ENCODE measurements around the gene UCP1. TPM values are rescaled to one million over a fixed set of nuclear protein-coding genes. Genes with fewer than 3 reads are reported as not detected.

Gene UCP1
- total RNA-seq, 2 experiments from 2014 or later = not detected

- ATAC-seq (ENCODE audit: poor library complexity) (no peak), DNase-seq (no peak)
- Histone ChIP-seq H3K9me3 (ENCODE audit: control insufficient read depth in 1 of 2, insufficient read depth in 1 of 2, low read length in 2 of 2) (no peaks in the 10 kb centered on the region), H3K4me3 (ENCODE audit: low read length) (no peak overlapping the region), H3K4me1 (ENCODE audit: insufficient read depth, low read length) (no peaks in the 10 kb centered on the region), H3K36me3 (ENCODE audit: insufficient read depth, low read length) (no peaks in the 10 kb centered on the region), H3K27ac (ENCODE audit: low read depth in 1 of 2, low read length in 2 of 2) (no peak overlapping the region), H3K27me3 (ENCODE audit: control insufficient read depth in 1 of 2, insufficient read depth in 2 of 2, low read length in 2 of 2) (no peaks in the 10 kb centered on the region)
- Mint-ChIP-seq H3K4me3 (no peak overlapping the region), H3K9me3 (no peaks in the 10 kb centered on the region), H3K36me3 (ENCODE audit: low read depth) (no peaks in the 10 kb centered on the region), H3K27me3 (peaks cover 6% of the 10 kb centered on the region), H3K27ac (no peak overlapping the region), H3K4me1 (ENCODE audit: low read depth) (no peaks in the 10 kb centered on the region)
- intact Hi-C loops (cut with DNase I, micrococcal nuclease) = no loop called here
- no peak for TF ChIP-seq CTCF (IDR thresholded peaks at IDR 0.05)
- POLR2A ChIA-PET = no interaction called here
- CTCF ChIA-PET = no interaction called here
Measured at GRCh38 chr4:140612357-140612756, 43.6 kb upstream of the UCP1 start.

- Mint-ChIP-seq H3K36me3 (ENCODE audit: low read depth) (no peaks in the 10 kb centered on the region), H3K27ac (no peak overlapping the region), H3K9me3 (no peaks in the 10 kb centered on the region), H3K27me3 (peaks cover 8% of the 10 kb centered on the region), H3K4me3 (no peak overlapping the region), H3K4me1 (ENCODE audit: low read depth) (no peaks in the 10 kb centered on the region)
- DNase-seq = no peak
- intact Hi-C loops (cut with DNase I, micrococcal nuclease) = no loop called here
- Histone ChIP-seq H3K27ac (ENCODE audit: low read depth in 1 of 2, low read length in 2 of 2) (no peak overlapping the region), H3K4me1 (ENCODE audit: insufficient read depth, low read length) (no peaks in the 10 kb centered on the region), H3K9me3 (ENCODE audit: control insufficient read depth in 1 of 2, insufficient read depth in 1 of 2, low read length in 2 of 2) (no peaks in the 10 kb centered on the region), H3K27me3 (ENCODE audit: control insufficient read depth in 1 of 2, insufficient read depth in 2 of 2, low read length in 2 of 2) (no peaks in the 10 kb centered on the region), H3K4me3 (ENCODE audit: low read length) (no peak overlapping the region), H3K36me3 (ENCODE audit: insufficient read depth, low read length) (no peaks in the 10 kb centered on the region)
- ChIA-PET POLR2A (no interaction called here), CTCF (no interaction called here)
- ATAC-seq (ENCODE audit: poor library complexity) = no peak
- no peak for TF ChIP-seq CTCF (IDR thresholded peaks at IDR 0.05)
Measured at GRCh38 chr4:140611854-140612253, 43.1 kb upstream of the UCP1 start.

GRCh38 chr4:140609548-140610425 is 41.0 kb upstream of the UCP1 start:
- CTCF ChIA-PET = no interaction called here
- no peak overlapping the region for H3K4me3 ChIP-seq (ENCODE audit: low read length)
- POLR2A ChIA-PET = no interaction called here
- no peak overlapping the region for H3K27ac ChIP-seq (ENCODE audit: low read depth in 1 of 2, low read length in 2 of 2)
- Mint-ChIP-seq H3K27me3 (peaks cover 8% of the 10 kb centered on the region), H3K4me3 (no peak overlapping the region), H3K27ac (no peak overlapping the region), H3K9me3 (no peaks in the 10 kb centered on the region), H3K36me3 (ENCODE audit: low read depth) (no peaks in the 10 kb centered on the region), H3K4me1 (ENCODE audit: low read depth) (no peaks in the 10 kb centered on the region)
- peak; percentile 49 for TF ChIP-seq CTCF (IDR thresholded peaks at IDR 0.05)
- intact Hi-C loops (cut with DNase I, micrococcal nuclease) = loop anchor here in 1 of 2 experiments (2.0 kb wide), 1 partner anchor 249 kb away; no protein-coding TSS in a partner anchor
- H3K4me1 ChIP-seq (ENCODE audit: insufficient read depth, low read length) = no peaks in the 10 kb centered on the region
- DNase-seq (peak in 3 of 14 experiments; percentile 24 to 43 (median 32)), ATAC-seq (ENCODE audit: poor library complexity) (no peak)
- H3K27me3 ChIP-seq (ENCODE audit: control insufficient read depth in 1 of 2, insufficient read depth in 2 of 2, low read length in 2 of 2) = peaks cover 0 to 3% of the 10 kb centered on the region in 2 experiments
- H3K9me3 ChIP-seq (ENCODE audit: control insufficient read depth in 1 of 2, insufficient read depth in 1 of 2, low read length in 2 of 2) = no peaks in the 10 kb centered on the region
- H3K36me3 ChIP-seq (ENCODE audit: insufficient read depth, low read length) = no peaks in the 10 kb centered on the region

Measured in CD4-positive, alpha-beta T cell (primary cell).